Ectodermal cell (in vitro differentiated cells): ENCODE results near the gene TSFM.

Source experiments
- H3K27ac ChIP-seq: 2 replicates; pipeline ENCODE4 v1.7.0; 2013; ENCODE audit warnings: mild to moderate bottlenecking, low read depth, low read length; ENCODE audit not compliant: insufficient read depth, poor library complexity, severe bottlenecking
- H3K27me3 ChIP-seq: 2 replicates; pipeline ENCODE4 v1.7.0; 2013; ENCODE audit warnings: mild to moderate bottlenecking, low read length; ENCODE audit not compliant: insufficient read depth, control insufficient read depth, poor library complexity, severe bottlenecking
- H3K36me3 ChIP-seq: one replicate; pipeline ENCODE4 v1.7.0; 2013; ENCODE audit warnings: low read length; ENCODE audit not compliant: control insufficient read depth, insufficient read depth
- H3K4me1 ChIP-seq: one replicate; pipeline ENCODE4 v1.7.0; 2013; ENCODE audit warnings: low read length; ENCODE audit not compliant: control insufficient read depth, insufficient read depth
- H3K4me3 ChIP-seq: 2 replicates; pipeline ENCODE4 v1.7.0; 2013; ENCODE audit warnings: low read depth, low read length, control low read depth; ENCODE audit not compliant: insufficient read depth
- H3K9me3 ChIP-seq: 2 replicates; pipeline ENCODE4 v1.7.0; 2013; ENCODE audit warnings: mild to moderate bottlenecking, low read length, moderate library complexity; ENCODE audit not compliant: control insufficient read depth
- WGBS, 2 experiments: methylation state at CpG; one replicate each; pipeline ENCODE4 v1.1.7; 2013; ENCODE audit warnings: missing lambda C conversion rate in 2 of 2; 5-methylcytosine and 5-hydroxymethylcytosine counted together

Gene TSFM

DNA sequence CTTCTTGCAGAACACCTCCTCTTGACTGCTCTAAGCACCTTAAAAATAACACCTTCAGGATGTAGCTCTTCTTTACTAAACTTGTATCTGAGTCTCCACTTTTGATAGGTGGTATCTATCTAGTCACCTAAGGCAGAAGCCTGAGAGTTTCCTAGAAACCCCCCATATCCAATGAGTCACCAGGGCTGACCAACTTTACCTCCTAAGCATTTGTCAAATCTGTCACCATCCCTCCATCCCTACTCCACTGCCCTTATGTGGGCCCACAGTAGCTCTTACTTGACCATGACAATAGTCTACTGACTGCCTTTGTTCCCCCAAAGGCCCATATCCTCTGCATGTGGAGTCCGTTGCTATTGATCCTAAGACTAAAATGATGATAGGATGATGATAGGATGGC lies 20.0 kb downstream of the TSFM start:
- Histone ChIP-seq H3K27ac (no peak overlapping the region), H3K36me3 (no peaks in the 10 kb centered on the region), H3K27me3 (no peaks in the 10 kb centered on the region), H3K4me1 (no peaks in the 10 kb centered on the region), H3K9me3 (no peaks in the 10 kb centered on the region), H3K4me3 (no peak overlapping the region)
- 91% methylated on average over 1 of the region's 1 CpG; no CpG with 5 or more reads in 1 of the 2 experiments for WGBS, 2 experiments

DNA sequence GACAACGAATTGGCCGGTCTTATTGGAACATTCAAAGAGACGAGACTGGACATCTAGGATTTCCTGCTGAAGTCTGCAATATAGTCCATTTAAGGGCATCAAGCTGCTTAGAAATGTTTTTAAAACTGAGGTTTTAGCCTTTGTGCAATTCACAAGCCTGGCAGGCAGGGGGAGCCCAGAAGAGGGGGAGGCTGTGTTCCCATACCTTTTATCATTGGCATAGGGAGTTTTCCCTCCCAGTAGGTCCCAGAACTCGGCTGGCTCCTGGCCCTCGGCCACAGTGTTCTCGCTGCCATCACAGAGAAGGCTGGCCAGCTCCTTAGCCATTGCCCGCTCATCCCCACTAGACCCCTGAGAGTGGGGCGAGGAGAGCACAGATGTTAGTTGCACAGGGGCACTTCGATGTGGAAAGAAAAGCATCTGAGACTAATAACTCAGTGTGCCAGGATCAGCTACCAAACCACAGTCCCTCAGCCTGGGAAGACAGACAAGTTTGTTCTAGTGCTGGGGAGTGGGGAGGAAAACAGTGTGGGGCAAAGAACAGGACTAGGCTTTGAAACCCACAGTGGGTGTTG lies 20.8 kb downstream of the TSFM start:
- Histone ChIP-seq H3K27me3 (no peaks in the 10 kb centered on the region), H3K27ac (no peak overlapping the region), H3K4me3 (no peak overlapping the region), H3K4me1 (no peaks in the 10 kb centered on the region), H3K36me3 (no peaks in the 10 kb centered on the region), H3K9me3 (no peaks in the 10 kb centered on the region)
- WGBS, 2 experiments = 63 to 65% methylated on average over 9 of the region's 9 CpGs

DNA sequence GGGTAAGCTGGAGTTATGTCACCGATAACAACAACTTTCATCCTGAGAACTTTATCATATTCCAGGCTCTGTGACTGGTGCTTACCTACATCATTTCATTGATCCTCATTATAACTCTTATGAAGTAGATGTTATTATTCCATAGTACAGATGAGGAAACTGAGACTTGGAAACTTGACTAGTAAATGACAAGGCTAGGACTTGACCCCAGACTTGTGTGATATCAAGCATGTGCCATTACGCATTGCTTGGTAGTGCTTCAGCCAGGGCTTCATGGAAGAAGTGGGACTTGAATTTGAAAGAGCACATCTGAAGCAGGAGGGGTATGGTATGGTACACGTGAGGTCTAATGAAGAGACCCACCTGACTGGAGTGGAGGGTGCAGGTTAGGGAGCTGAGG lies 24.1 kb downstream of the TSFM start:
- Histone ChIP-seq H3K4me3 (no peak overlapping the region), H3K27me3 (no peaks in the 10 kb centered on the region), H3K27ac (no peak overlapping the region), H3K36me3 (no peaks in the 10 kb centered on the region), H3K4me1 (no peaks in the 10 kb centered on the region), H3K9me3 (no peaks in the 10 kb centered on the region)
- WGBS, 2 experiments = 96 to 98% methylated on average over 3 of the region's 3 CpGs

DNA sequence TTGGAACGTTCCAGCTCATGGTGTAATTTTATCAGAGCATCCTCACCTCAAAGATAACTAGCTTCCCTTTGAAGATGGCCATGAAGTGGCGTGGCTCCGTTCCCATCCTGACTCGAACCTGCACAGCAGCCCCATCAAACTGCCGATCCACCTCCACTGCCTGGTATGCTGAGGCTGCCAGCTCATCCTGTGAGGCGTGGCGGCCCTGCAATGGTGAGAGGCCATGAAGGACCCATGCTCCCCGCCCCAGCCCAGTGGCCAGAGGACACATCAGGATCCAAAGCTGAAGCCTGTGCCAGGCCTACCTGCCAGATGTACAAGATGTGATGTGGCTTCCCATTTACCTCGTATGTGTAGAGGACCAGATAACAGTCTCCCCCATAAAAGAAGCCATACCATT lies 24.7 kb downstream of the TSFM start:
- Histone ChIP-seq H3K27me3 (no peaks in the 10 kb centered on the region), H3K36me3 (no peaks in the 10 kb centered on the region), H3K4me1 (no peaks in the 10 kb centered on the region), H3K9me3 (no peaks in the 10 kb centered on the region), H3K4me3 (no peak overlapping the region), H3K27ac (no peak overlapping the region)
- WGBS, 2 experiments = 91 to 93% methylated on average over 9 of the region's 9 CpGs

DNA sequence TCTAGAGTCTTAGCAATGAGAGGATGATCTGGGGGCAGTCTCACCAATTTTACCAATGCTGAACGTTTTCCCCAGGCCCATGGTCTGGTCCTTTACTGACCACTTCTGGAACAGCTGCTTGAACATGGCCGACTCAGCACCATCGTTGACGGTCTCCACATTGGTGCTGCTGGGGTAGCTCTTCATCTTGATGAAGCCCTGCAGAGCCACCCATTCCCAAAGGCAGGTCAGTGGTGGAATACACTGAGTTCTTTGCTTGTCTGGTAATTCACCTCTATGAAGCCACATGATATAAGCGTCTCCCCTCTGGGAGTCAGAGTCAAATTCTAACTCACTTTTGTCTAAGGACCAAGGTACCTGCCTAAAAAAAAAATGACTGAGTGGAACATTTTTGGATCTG lies 25.8 kb downstream of the TSFM start:
- WGBS, 2 experiments = 93 to 94% methylated on average over 5 of the region's 5 CpGs
- Histone ChIP-seq H3K4me1 (no peaks in the 10 kb centered on the region), H3K36me3 (no peaks in the 10 kb centered on the region), H3K4me3 (no peak overlapping the region), H3K27me3 (no peaks in the 10 kb centered on the region), H3K27ac (no peak overlapping the region), H3K9me3 (no peaks in the 10 kb centered on the region)

DNA sequence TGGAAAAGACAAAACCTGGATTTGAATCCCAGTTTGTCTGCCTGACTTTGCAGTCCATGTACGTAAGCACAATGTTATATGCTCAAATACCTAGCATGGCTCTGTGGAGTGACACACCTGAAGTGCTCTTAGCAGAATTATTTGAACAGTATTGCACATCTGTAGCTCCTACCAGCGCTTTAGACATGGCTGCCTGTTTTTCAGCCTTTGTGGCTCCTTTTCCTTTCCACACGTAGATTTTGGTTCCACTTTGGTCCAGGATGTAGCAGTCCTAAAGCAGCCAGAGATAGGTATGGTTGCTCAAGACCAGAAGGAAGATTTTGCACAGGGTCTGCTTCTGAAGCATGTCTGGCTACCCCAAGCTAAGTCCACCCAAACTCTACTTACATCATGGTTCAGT lies 26.8 kb downstream of the TSFM start:
- H3K27ac ChIP-seq = no peak overlapping the region
- no peak overlapping the region for H3K4me3 ChIP-seq
- H3K9me3 ChIP-seq = no peaks in the 10 kb centered on the region
- H3K36me3 ChIP-seq = no peaks in the 10 kb centered on the region
- H3K4me1 ChIP-seq = no peaks in the 10 kb centered on the region
- no peaks in the 10 kb centered on the region for H3K27me3 ChIP-seq
- 89 to 95% methylated on average over 3 of the region's 3 CpGs for WGBS, 2 experiments

DNA sequence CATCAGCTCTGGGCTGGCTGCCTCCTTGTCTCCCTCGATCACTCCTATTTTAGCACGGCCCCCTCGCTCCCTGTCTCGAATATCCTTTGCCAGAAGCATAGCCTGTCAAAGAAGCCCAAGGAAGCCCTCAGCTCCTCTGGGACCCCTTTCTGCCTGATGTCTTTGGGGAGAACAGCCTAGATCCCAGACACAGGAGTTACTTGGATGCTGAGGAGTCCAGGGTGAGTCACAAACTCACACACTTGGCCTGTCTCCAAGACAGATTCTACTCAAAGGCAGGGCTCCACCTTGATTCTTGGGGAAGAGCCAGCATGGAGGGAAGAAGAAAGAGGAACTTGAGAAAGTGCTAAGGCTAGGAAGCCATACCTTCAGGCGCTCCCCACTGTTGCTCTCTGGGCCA lies 27.9 kb downstream of the TSFM start:
- 94 to 95% methylated on average over 5 of the region's 5 CpGs for WGBS, 2 experiments
- no peaks in the 10 kb centered on the region for H3K4me1 ChIP-seq
- no peak overlapping the region for H3K27ac ChIP-seq
- H3K9me3 ChIP-seq = no peaks in the 10 kb centered on the region
- H3K4me3 ChIP-seq = no peak overlapping the region
- H3K27me3 ChIP-seq = no peaks in the 10 kb centered on the region
- no peaks in the 10 kb centered on the region for H3K36me3 ChIP-seq

DNA sequence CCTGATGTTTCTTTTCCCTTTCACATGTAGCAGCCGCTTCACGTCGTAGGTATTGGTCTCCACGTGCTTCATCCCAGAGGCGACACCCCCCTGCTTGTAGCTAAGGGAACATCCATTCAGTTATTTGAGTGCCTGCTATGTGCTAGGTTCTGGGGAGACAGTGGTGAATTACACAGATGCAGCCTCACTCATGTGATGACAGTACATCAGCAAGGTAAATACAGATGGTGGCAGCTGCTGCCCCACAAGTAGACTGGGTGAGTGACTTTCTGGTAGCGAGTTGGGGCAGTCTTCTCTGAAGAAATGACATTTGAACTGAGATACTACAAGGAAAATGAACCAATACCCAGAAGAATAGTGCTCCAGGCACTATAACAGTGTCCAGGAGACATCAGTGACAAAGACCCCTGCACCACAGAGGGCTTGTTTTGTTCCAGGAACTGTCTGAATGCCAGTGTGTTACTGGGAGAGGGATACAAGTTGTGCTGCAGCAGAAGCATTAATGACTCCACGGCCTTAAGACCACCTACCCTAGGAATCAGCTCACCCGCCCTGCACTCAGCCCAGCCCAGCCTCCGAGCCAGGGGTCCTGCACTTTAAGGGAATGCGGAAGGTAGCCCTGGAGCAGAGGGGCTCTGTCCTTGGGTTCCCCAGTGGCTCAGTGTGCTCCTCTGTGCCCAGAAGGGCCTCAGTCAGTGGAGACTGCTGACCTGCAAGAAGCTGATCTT lies 28.6 kb downstream of the TSFM start:
- H3K9me3 ChIP-seq = no peaks in the 10 kb centered on the region
- no peaks in the 10 kb centered on the region for H3K36me3 ChIP-seq
- no peak overlapping the region for H3K4me3 ChIP-seq
- no peak overlapping the region for H3K27ac ChIP-seq
- no peaks in the 10 kb centered on the region for H3K27me3 ChIP-seq
- 85 to 92% methylated on average over 10 of the region's 10 CpGs for WGBS, 2 experiments
- no peaks in the 10 kb centered on the region for H3K4me1 ChIP-seq

DNA sequence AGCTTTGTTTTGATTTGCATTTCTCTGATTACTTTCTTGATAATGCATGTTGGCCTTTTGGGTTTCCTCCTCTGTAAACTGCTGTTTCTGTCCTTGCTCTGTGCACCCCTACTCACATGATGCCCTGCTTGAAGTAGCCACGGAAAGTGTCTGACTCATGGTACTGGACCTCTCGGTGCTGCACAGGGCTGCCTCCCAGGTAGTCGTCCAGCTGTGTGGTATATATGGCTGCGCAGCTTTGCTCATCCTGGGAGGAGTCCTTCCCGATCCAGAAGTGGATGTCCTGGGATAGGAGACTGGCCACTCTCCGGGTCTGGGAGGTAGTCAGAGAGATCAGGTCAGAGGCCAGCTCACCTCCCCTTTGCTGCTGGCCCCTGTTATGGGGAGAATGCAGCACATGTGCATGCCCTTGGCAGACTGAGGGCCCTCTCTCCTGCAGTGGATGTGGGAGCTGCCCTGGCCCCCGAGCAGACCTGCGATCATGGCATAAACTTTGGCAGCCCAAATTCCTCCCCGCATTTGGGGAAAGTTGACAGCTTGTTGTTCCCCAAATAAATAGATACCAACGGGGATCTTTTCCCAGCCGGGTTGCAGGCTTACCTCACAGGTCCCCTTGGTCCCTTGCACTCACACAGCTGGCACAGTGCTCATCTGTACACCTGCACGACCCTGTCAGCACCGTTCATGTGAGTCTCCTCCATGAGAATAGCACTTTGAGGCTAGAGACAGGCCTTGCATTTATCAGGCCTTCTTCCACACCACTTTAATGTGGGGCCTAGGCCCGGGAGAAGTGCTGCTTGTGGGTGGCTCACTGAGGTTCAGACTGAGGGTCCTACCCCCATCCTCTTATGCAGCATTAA lies 30.8 kb downstream of the TSFM start:
- Histone ChIP-seq H3K27ac (no peak overlapping the region), H3K4me1 (no peaks in the 10 kb centered on the region), H3K4me3 (no peak overlapping the region), H3K36me3 (no peaks in the 10 kb centered on the region), H3K9me3 (no peaks in the 10 kb centered on the region), H3K27me3 (no peaks in the 10 kb centered on the region)
- WGBS, 2 experiments = 89 to 94% methylated on average over 14 of the region's 14 CpGs
